ENCODE data around the gene SYT8.

Gene SYT8, protein sequence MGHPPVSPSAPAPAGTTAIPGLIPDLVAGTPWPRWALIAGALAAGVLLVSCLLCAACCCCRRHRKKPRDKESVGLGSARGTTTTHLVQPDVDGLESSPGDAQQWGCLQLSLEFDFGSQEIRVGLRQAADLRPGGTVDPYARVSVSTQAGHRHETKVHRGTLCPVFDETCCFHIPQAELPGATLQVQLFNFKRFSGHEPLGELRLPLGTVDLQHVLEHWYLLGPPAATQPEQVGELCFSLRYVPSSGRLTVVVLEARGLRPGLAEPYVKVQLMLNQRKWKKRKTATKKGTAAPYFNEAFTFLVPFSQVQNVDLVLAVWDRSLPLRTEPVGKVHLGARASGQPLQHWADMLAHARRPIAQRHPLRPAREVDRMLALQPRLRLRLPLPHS

GRCh38 chr11:1834779-1835670 lies at the start of gene SYT8:
Gene SYT8, plus strand, starts transcription at chr11:1834990. Its CDS starts 116 bp downstream, at chr11:1835106.
- H2AFZ ChIP-seq (ENCODE audit: low read depth): no peak within 1 kb of the TSS
- H4K20me1 ChIP-seq (ENCODE audit: insufficient read depth): no peaks in the 10 kb centered on the region
- H3K79me2 ChIP-seq (ENCODE audit: insufficient read depth, low read depth): no peaks in the 10 kb centered on the region
- peaks cover 73% of the 10 kb centered on the region for H3K27me3 ChIP-seq (ENCODE audit: insufficient read depth, low read depth)
- no peaks in the 10 kb centered on the region for H3K4me1 ChIP-seq (ENCODE audit: low read depth, poor library complexity, severe bottlenecking)
- H3K9ac ChIP-seq: no peak within 1 kb of the TSS
- H3K27ac ChIP-seq: no peak within 1 kb of the TSS
- no peak within 1 kb of the TSS for H3K4me3 ChIP-seq (IDR thresholded peaks at IDR 0.05; ENCODE audit: insufficient read depth, low read depth, low read length)
- no peaks in the 10 kb centered on the region for H3K36me3 ChIP-seq (ENCODE audit: insufficient read depth)
- TF ChIP-seq, protein P1, sequence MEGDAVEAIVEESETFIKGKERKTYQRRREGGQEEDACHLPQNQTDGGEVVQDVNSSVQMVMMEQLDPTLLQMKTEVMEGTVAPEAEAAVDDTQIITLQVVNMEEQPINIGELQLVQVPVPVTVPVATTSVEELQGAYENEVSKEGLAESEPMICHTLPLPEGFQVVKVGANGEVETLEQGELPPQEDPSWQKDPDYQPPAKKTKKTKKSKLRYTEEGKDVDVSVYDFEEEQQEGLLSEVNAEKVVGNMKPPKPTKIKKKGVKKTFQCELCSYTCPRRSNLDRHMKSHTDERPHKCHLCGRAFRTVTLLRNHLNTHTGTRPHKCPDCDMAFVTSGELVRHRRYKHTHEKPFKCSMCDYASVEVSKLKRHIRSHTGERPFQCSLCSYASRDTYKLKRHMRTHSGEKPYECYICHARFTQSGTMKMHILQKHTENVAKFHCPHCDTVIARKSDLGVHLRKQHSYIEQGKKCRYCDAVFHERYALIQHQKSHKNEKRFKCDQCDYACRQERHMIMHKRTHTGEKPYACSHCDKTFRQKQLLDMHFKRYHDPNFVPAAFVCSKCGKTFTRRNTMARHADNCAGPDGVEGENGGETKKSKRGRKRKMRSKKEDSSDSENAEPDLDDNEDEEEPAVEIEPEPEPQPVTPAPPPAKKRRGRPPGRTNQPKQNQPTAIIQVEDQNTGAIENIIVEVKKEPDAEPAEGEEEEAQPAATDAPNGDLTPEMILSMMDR (conservative IDR thresholded peaks at IDR 0.05; ENCODE audit: low read depth, low read length): no peak
- no peak within 1 kb of the TSS for H3K4me2 ChIP-seq

DNA sequence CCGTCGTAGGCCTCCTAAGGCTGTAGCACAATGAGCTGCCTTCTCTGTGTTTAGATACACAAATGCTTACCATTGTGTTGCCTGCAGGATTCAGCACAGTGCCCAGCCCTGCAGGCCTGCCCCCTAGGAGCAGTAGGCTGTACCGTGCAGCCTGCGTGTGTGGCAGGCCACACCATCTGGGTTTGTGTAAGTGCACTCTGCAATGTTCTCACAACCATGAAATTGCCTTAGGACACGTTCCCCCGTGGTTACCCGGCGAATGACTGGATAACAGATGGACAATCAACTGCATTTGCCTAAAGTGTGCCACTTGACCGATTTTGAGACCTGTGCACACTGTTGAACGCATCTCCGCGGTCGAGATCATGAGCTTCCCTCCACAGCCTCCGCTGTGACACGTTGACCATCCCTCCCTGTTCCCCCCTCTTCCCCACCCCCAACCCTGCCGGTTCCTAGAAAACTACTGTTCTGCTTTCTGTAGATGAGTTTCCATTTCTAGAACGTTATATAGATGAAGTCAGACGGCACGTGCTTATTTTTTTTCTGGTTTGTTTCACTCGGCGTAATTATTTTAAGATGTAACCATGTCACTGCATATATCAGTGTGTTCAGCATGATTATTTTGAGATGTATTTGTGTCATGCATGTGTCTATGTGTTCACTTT lies 48.9 kb upstream of the SYT8 start:
- Histone ChIP-seq H3K9ac (no peak overlapping the region), H4K20me1 (ENCODE audit: insufficient read depth) (no peaks in the 10 kb centered on the region), H3K79me2 (ENCODE audit: insufficient read depth, low read depth) (no peaks in the 10 kb centered on the region), H3K36me3 (ENCODE audit: insufficient read depth) (no peaks in the 10 kb centered on the region), H2AFZ (ENCODE audit: low read depth) (no peak overlapping the region), H3K27me3 (ENCODE audit: insufficient read depth, low read depth) (peaks cover 79% of the 10 kb centered on the region), H3K4me2 (no peak overlapping the region), H3K27ac (no peak overlapping the region), H3K4me1 (ENCODE audit: low read depth, poor library complexity, severe bottlenecking) (no peaks in the 10 kb centered on the region), H3K4me3 (IDR thresholded peaks at IDR 0.05; ENCODE audit: insufficient read depth, low read depth, low read length) (no peak overlapping the region)
- TF ChIP-seq, protein P1 (conservative IDR thresholded peaks at IDR 0.05; ENCODE audit: low read depth, low read length): no peak

DNA sequence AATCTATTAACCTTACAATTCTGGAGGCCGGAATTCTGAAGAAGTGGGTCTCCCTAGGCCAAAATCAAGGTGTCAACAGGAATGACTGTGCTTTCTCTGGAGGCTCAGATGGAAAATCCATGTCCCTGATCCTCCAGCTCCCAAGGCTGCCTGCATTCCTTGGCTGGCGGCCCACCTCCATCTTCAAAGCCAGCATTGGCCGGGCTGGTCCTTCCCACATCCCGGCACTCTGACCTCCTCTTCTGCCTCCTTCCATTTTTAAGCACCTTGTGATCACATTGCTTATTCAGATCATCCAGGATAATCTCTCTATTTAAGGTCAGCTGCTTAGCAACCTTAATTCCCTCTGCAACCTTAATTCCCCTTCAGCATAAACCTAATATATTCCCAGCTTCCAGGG lies 48.3 kb upstream of the SYT8 start:
- no peak overlapping the region for H3K27ac ChIP-seq
- H3K9ac ChIP-seq: no peak overlapping the region
- no peaks in the 10 kb centered on the region for H4K20me1 ChIP-seq (ENCODE audit: insufficient read depth)
- no peak overlapping the region for H3K4me2 ChIP-seq
- peaks cover 79% of the 10 kb centered on the region for H3K27me3 ChIP-seq (ENCODE audit: insufficient read depth, low read depth)
- no peaks in the 10 kb centered on the region for H3K36me3 ChIP-seq (ENCODE audit: insufficient read depth)
- TF ChIP-seq, protein P1 (conservative IDR thresholded peaks at IDR 0.05; ENCODE audit: low read depth, low read length): no peak
- H2AFZ ChIP-seq (ENCODE audit: low read depth): no peak overlapping the region
- H3K79me2 ChIP-seq (ENCODE audit: insufficient read depth, low read depth): no peaks in the 10 kb centered on the region
- no peaks in the 10 kb centered on the region for H3K4me1 ChIP-seq (ENCODE audit: low read depth, poor library complexity, severe bottlenecking)
- H3K4me3 ChIP-seq (IDR thresholded peaks at IDR 0.05; ENCODE audit: insufficient read depth, low read depth, low read length): no peak overlapping the region

DNA sequence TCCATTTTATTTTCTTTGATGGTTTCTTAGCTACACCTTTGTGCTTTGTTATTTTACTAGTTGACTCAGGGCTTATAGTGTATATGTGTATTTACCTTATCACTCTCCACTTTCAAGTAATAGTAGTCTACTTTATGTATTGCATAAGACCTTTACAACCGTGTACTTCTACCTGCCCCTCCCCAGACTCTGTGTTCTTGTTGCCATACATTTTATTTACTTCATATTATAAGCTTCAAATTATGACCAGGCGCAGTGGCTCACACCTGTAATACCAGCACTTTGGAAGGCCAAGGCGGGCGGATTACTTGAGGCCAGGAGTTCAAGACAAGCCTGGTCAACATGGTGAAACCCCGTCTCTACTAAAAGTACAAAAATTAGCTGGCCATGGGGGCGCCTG lies 42.9 kb upstream of the SYT8 start:
- Histone ChIP-seq H3K4me3 (IDR thresholded peaks at IDR 0.05; ENCODE audit: insufficient read depth, low read depth, low read length) (no peak overlapping the region), H3K79me2 (ENCODE audit: insufficient read depth, low read depth) (no peaks in the 10 kb centered on the region), H3K36me3 (ENCODE audit: insufficient read depth) (no peaks in the 10 kb centered on the region), H3K9ac (no peak overlapping the region), H3K27ac (no peak overlapping the region), H3K4me1 (ENCODE audit: low read depth, poor library complexity, severe bottlenecking) (no peaks in the 10 kb centered on the region), H2AFZ (ENCODE audit: low read depth) (no peak overlapping the region), H3K27me3 (ENCODE audit: insufficient read depth, low read depth) (peaks cover 90% of the 10 kb centered on the region), H4K20me1 (ENCODE audit: insufficient read depth) (no peaks in the 10 kb centered on the region), H3K4me2 (no peak overlapping the region)
- TF ChIP-seq, protein P1 (conservative IDR thresholded peaks at IDR 0.05; ENCODE audit: low read depth, low read length): no peak
